SK-N-SH treated with all-trans-retinoic acid at 6 μM for 48 hours (cell line): ENCODE data around the gene DBN1.

Experiments used
- ATAC-seq: fragments of 200-7000 bp; cut with Tn5 transposase; 3 replicates; pipeline ENCODE4 v1.9.1; 2020; ENCODE audit warnings: mild to moderate bottlenecking, moderate library complexity
- ARNTL ChIP-seq: fragments of 450-650 bp; formaldehyde crosslinking; IDR thresholded peaks from 2 replicates; pipeline ENCODE4 v1.5.0; 2020; ENCODE audit warnings: low read depth, mild to moderate bottlenecking, moderate library complexity, borderline replicate concordance
- BACH2 ChIP-seq: fragments of 250-450 bp; sonication (Bioruptor Pico); IDR thresholded peaks from 2 replicates; pipeline ENCODE4 v1.9.0; 2021; ENCODE audit warnings: mild to moderate bottlenecking, borderline replicate concordance
- CREB5 ChIP-seq: fragments of 250-450 bp; sonication (Bioruptor Pico); IDR thresholded peaks from 2 replicates; pipeline ENCODE4 v1.5.1; 2020; ENCODE audit warnings: low read depth, mild to moderate bottlenecking, moderate library complexity
- CSDC2 ChIP-seq: fragments of 250-450 bp; sonication (Bioruptor Pico); IDR thresholded peaks from 2 replicates; pipeline ENCODE4 v1.5.0; 2020; ENCODE audit warnings: mild to moderate bottlenecking, moderate library complexity
- CSRNP3 ChIP-seq: fragments of 250-450 bp; sonication (Bioruptor Pico); IDR thresholded peaks from 2 replicates; pipeline ENCODE4 v1.5.1; 2021; ENCODE audit warnings: mild to moderate bottlenecking, moderate library complexity
- ESRRG ChIP-seq: fragments of 250-450 bp; sonication (Bioruptor Pico); IDR thresholded peaks from 2 replicates; pipeline ENCODE4 v1.6.1; 2021; ENCODE audit warnings: mild to moderate bottlenecking
- GLIS3 ChIP-seq: fragments of 250-450 bp; sonication (Bioruptor Pico); IDR thresholded peaks from 2 replicates; pipeline ENCODE4 v1.5.0; 2020; ENCODE audit warnings: mild to moderate bottlenecking, moderate library complexity
- ISL1 ChIP-seq: fragments of 250-450 bp; sonication (Bioruptor Pico); IDR thresholded peaks from 2 replicates; pipeline ENCODE4 v2.1.2; 2022; ENCODE audit warnings: mild to moderate bottlenecking, moderate library complexity
- PATZ1 ChIP-seq: fragments of 250-450 bp; sonication (Bioruptor Pico); IDR thresholded peaks from 2 replicates; pipeline ENCODE4 v1.8.0; 2020; ENCODE audit warnings: mild to moderate bottlenecking, moderate library complexity, borderline replicate concordance
- POU6F1 ChIP-seq: fragments of 250-450 bp; sonication (Bioruptor Pico); IDR thresholded peaks from 2 replicates; pipeline ENCODE4 v1.8.0; 2021; ENCODE audit warnings: low read depth, mild to moderate bottlenecking, moderate library complexity, borderline replicate concordance
- PPARA ChIP-seq: fragments of 250-450 bp; sonication (Bioruptor Pico); IDR thresholded peaks from 2 replicates; pipeline ENCODE4 v1.5.0; 2020; ENCODE audit warnings: mild to moderate bottlenecking, borderline replicate concordance
- TCF4 ChIP-seq: fragments of 250-450 bp; sonication (Bioruptor Pico); IDR thresholded peaks from 2 replicates; pipeline ENCODE4 v1.8.0; 2021; ENCODE audit warnings: mild to moderate bottlenecking, moderate library complexity, borderline replicate concordance
- TOX ChIP-seq: fragments of 250-450 bp; sonication (Bioruptor Pico); IDR thresholded peaks from 2 replicates; pipeline ENCODE4 v1.8.0; 2021; ENCODE audit warnings: mild to moderate bottlenecking, moderate library complexity, borderline replicate concordance
- TSHZ2 ChIP-seq: fragments of 250-450 bp; sonication (Bioruptor Pico); IDR thresholded peaks from 2 replicates; pipeline ENCODE4 v1.5.0; 2020; ENCODE audit warnings: mild to moderate bottlenecking, moderate library complexity
- ZFP3 ChIP-seq: fragments of 250-450 bp; sonication (Bioruptor Pico); IDR thresholded peaks from 2 replicates; pipeline ENCODE4 v1.5.0; 2020; ENCODE audit warnings: mild to moderate bottlenecking, moderate library complexity
- ZFP30 ChIP-seq: fragments of 450-650 bp; formaldehyde crosslinking; IDR thresholded peaks from 2 replicates; pipeline ENCODE4 v1.5.0; 2022; ENCODE audit warnings: mild to moderate bottlenecking, moderate library complexity
- ZNF565 ChIP-seq: fragments of 450-650 bp; formaldehyde crosslinking; conservative IDR thresholded peaks from 2 replicates; pipeline ENCODE4 v1.5.0; 2020; ENCODE audit warnings: low read depth, mild to moderate bottlenecking, moderate library complexity
- ZNF70 ChIP-seq: fragments of 450-650 bp; formaldehyde crosslinking; IDR thresholded peaks from 2 replicates; pipeline ENCODE4 v1.5.0; 2020; ENCODE audit warnings: mild to moderate bottlenecking, moderate library complexity
- ZNF8 ChIP-seq: fragments of 450-650 bp; formaldehyde crosslinking; IDR thresholded peaks from 2 replicates; pipeline ENCODE4 v1.5.0; 2020; ENCODE audit warnings: mild to moderate bottlenecking, moderate library complexity

DBN1 gene

GRCh38 chr5:177435847-177436536 lies 37.4 kb downstream of the DBN1 start (continued):
- TF ChIP-seq TSHZ2 (CRISPR knock-in tag) (no peak), ARNTL (CRISPR knock-in tag) (no peak), ZFP30 (CRISPR knock-in tag) (no peak), CREB5 (no peak), PPARA (CRISPR knock-in tag) (no peak), CSDC2 (CRISPR knock-in tag) (no peak), ZFP3 (CRISPR knock-in tag) (no peak)

GRCh38 chr5:177434942-177435738 lies 38.3 kb downstream of the DBN1 start:
- no peak for TF ChIP-seq TCF4 (CRISPR knock-in tag)
- TF ChIP-seq ESRRG: no peak
- TF ChIP-seq POU6F1 (CRISPR knock-in tag): no peak
- no peak for TF ChIP-seq TSHZ2 (CRISPR knock-in tag)
- TF ChIP-seq GLIS3 (CRISPR knock-in tag): no peak
- TF ChIP-seq CSRNP3: no peak
- no peak for TF ChIP-seq PPARA (CRISPR knock-in tag)
- no peak for TF ChIP-seq PATZ1 (CRISPR knock-in tag)
- TF ChIP-seq ARNTL (CRISPR knock-in tag): no peak
- no peak for TF ChIP-seq CSDC2 (CRISPR knock-in tag)
- TF ChIP-seq ZFP3 (CRISPR knock-in tag): no peak
- no peak for TF ChIP-seq ZNF8 (CRISPR knock-in tag)
- no peak for TF ChIP-seq ZNF565 (CRISPR knock-in tag)
- TF ChIP-seq ISL1 (CRISPR knock-in tag): no peak
- no peak for TF ChIP-seq BACH2 (CRISPR knock-in tag)
- TF ChIP-seq TOX (CRISPR knock-in tag): no peak
- TF ChIP-seq ZNF70 (CRISPR knock-in tag): no peak
- TF ChIP-seq ZFP30 (CRISPR knock-in tag): no peak
- ATAC-seq: no peak
